Measurements from ENCODE around the gene SHCBP1L.

SHCBP1L gene

GRCh38 chr1:182886985-182887384 is 66.0 kb downstream of the SHCBP1L start:
- H3K9ac ChIP-seq (ENCODE audit: low read depth, low read length, poor library complexity) = no peak overlapping the region
- no peaks in the 10 kb centered on the region for H3K4me1 ChIP-seq (ENCODE audit: control insufficient read depth in 2 of 2, insufficient read depth in 1 of 2, low read depth in 1 of 2, low read length in 2 of 2)
- no peak for DNase-seq (ENCODE audit: low spot score)
- H3K23ac ChIP-seq (ENCODE audit: low read depth, low read length, poor library complexity) = no peak overlapping the region
- no peak overlapping the region for H2AFZ ChIP-seq (ENCODE audit: low read length)
- H3K9me3 ChIP-seq (replicated peaks in 1 of 2; ENCODE audit: control insufficient read depth in 2 of 2, insufficient read depth in 1 of 2, low read depth in 1 of 2, low read length in 2 of 2) = no peaks in the 10 kb centered on the region
- no peak overlapping the region for H3K4me2 ChIP-seq (ENCODE audit: insufficient read depth, low read length, poor library complexity, severe bottlenecking)
- H3K36me3 ChIP-seq (replicated peaks in 1 of 2; ENCODE audit: control insufficient read depth in 2 of 2, insufficient read depth in 2 of 2, low read length in 2 of 2) = peaks cover 37 to 75% of the 10 kb centered on the region in 2 donors
- H3K4me3 ChIP-seq (ENCODE audit: low read length in 2 of 2) = no peak overlapping the region
- no peak overlapping the region for H2BK120ac ChIP-seq (ENCODE audit: low read depth, low read length)
- H3K27ac ChIP-seq (replicated peaks; ENCODE audit: low read length) = no peak overlapping the region
- H3K14ac ChIP-seq (ENCODE audit: low read length) = no peak overlapping the region
- no peak overlapping the region for H2BK5ac ChIP-seq (ENCODE audit: low read length)
- no peak overlapping the region for H3K18ac ChIP-seq (ENCODE audit: low read length)
- no peaks in the 10 kb centered on the region for H3K79me1 ChIP-seq (ENCODE audit: low read depth, low read length)
- no peak overlapping the region for H3K4ac ChIP-seq (ENCODE audit: low read length)
- H2BK15ac ChIP-seq (ENCODE audit: low read length) = no peak overlapping the region
- no peak overlapping the region for H2BK12ac ChIP-seq (ENCODE audit: low read length)
- H2AK5ac ChIP-seq (ENCODE audit: low read depth, low read length) = no peak overlapping the region
- WGBS, 2 donors (ENCODE audit: extremely low coverage in 2 of 2, insufficient read length in 2 of 2, insufficient replicate concordance in 1 of 2) = no CpG with 5 or more reads among the region's 11 CpGs
- H3K27me3 ChIP-seq (ENCODE audit: control insufficient read depth in 3 of 3, insufficient read depth in 3 of 3, low read depth in 1 of 3, low read length in 3 of 3) = no peaks in the 10 kb centered on the region
- no peak overlapping the region for H4K91ac ChIP-seq (ENCODE audit: low read depth, low read length, poor library complexity)
- no peak overlapping the region for H4K8ac ChIP-seq (ENCODE audit: low read depth, low read length)

- no peak overlapping the region for H2BK120ac ChIP-seq (ENCODE audit: low read depth, low read length)
- peaks cover 42 to 89% of the 10 kb centered on the region in 2 donors for H3K36me3 ChIP-seq (replicated peaks in 1 of 2; ENCODE audit: control insufficient read depth in 2 of 2, insufficient read depth in 2 of 2, low read length in 2 of 2)
- H3K9me3 ChIP-seq (replicated peaks in 1 of 2; ENCODE audit: control insufficient read depth in 2 of 2, insufficient read depth in 1 of 2, low read depth in 1 of 2, low read length in 2 of 2) = no peaks in the 10 kb centered on the region
- no peak overlapping the region for H3K23ac ChIP-seq (ENCODE audit: low read depth, low read length, poor library complexity)
- H3K4me1 ChIP-seq (ENCODE audit: control insufficient read depth in 2 of 2, insufficient read depth in 1 of 2, low read depth in 1 of 2, low read length in 2 of 2) = no peaks in the 10 kb centered on the region
- no peak overlapping the region for H2BK12ac ChIP-seq (ENCODE audit: low read length)
- H2BK5ac ChIP-seq (ENCODE audit: low read length) = no peak overlapping the region
- H3K4me3 ChIP-seq (ENCODE audit: low read length in 2 of 2) = no peak overlapping the region
- no peak overlapping the region for H3K18ac ChIP-seq (ENCODE audit: low read length)
- no CpG with 5 or more reads among the region's 3 CpGs for WGBS, 2 donors (ENCODE audit: extremely low coverage in 2 of 2, insufficient read length in 2 of 2, insufficient replicate concordance in 1 of 2)
- no peaks in the 10 kb centered on the region for H3K27me3 ChIP-seq (ENCODE audit: control insufficient read depth in 3 of 3, insufficient read depth in 3 of 3, low read depth in 1 of 3, low read length in 3 of 3)
- H3K14ac ChIP-seq (ENCODE audit: low read length) = no peak overlapping the region
- no peak overlapping the region for H3K27ac ChIP-seq (replicated peaks; ENCODE audit: low read length)
- no peak overlapping the region for H3K4me2 ChIP-seq (ENCODE audit: insufficient read depth, low read length, poor library complexity, severe bottlenecking)
- H4K91ac ChIP-seq (ENCODE audit: low read depth, low read length, poor library complexity) = no peak overlapping the region
- no peak overlapping the region for H2AK5ac ChIP-seq (ENCODE audit: low read depth, low read length)
- no peak overlapping the region for H2AFZ ChIP-seq (ENCODE audit: low read length)
- H3K9ac ChIP-seq (ENCODE audit: low read depth, low read length, poor library complexity) = no peak overlapping the region
- H3K79me1 ChIP-seq (ENCODE audit: low read depth, low read length) = no peaks in the 10 kb centered on the region
- H2BK15ac ChIP-seq (ENCODE audit: low read length) = no peak overlapping the region
- H3K4ac ChIP-seq (ENCODE audit: low read length) = no peak overlapping the region
- DNase-seq (ENCODE audit: low spot score) = no peak
- no peak overlapping the region for H4K8ac ChIP-seq (ENCODE audit: low read depth, low read length)
Observed at GRCh38 chr1:182885591-182885990, 67.4 kb downstream of the SHCBP1L start.

- no peak overlapping the region for H2BK5ac ChIP-seq (ENCODE audit: low read length)
- peaks cover 42 to 96% of the 10 kb centered on the region in 2 donors for H3K36me3 ChIP-seq (replicated peaks in 1 of 2; ENCODE audit: control insufficient read depth in 2 of 2, insufficient read depth in 2 of 2, low read length in 2 of 2)
- H4K8ac ChIP-seq (ENCODE audit: low read depth, low read length) = no peak overlapping the region
- no peak overlapping the region for H4K91ac ChIP-seq (ENCODE audit: low read depth, low read length, poor library complexity)
- no peak overlapping the region for H2BK120ac ChIP-seq (ENCODE audit: low read depth, low read length)
- no peaks in the 10 kb centered on the region for H3K27me3 ChIP-seq (ENCODE audit: control insufficient read depth in 3 of 3, insufficient read depth in 3 of 3, low read depth in 1 of 3, low read length in 3 of 3)
- no peak overlapping the region for H2AFZ ChIP-seq (ENCODE audit: low read length)
- no peak overlapping the region for H3K18ac ChIP-seq (ENCODE audit: low read length)
- no peak overlapping the region for H3K23ac ChIP-seq (ENCODE audit: low read depth, low read length, poor library complexity)
- H3K4me1 ChIP-seq (ENCODE audit: control insufficient read depth in 2 of 2, insufficient read depth in 1 of 2, low read depth in 1 of 2, low read length in 2 of 2) = no peaks in the 10 kb centered on the region
- H3K9me3 ChIP-seq (replicated peaks in 1 of 2; ENCODE audit: control insufficient read depth in 2 of 2, insufficient read depth in 1 of 2, low read depth in 1 of 2, low read length in 2 of 2) = no peaks in the 10 kb centered on the region
- no peak overlapping the region for H3K4me3 ChIP-seq (ENCODE audit: low read length in 2 of 2)
- H2BK15ac ChIP-seq (ENCODE audit: low read length) = no peak overlapping the region
- no peak overlapping the region for H3K4me2 ChIP-seq (ENCODE audit: insufficient read depth, low read length, poor library complexity, severe bottlenecking)
- no peak overlapping the region for H3K27ac ChIP-seq (replicated peaks; ENCODE audit: low read length)
- no peak overlapping the region for H2BK12ac ChIP-seq (ENCODE audit: low read length)
- DNase-seq (ENCODE audit: low spot score) = no peak
- H3K9ac ChIP-seq (ENCODE audit: low read depth, low read length, poor library complexity) = no peak overlapping the region
- H2AK5ac ChIP-seq (ENCODE audit: low read depth, low read length) = no peak overlapping the region
- H3K4ac ChIP-seq (ENCODE audit: low read length) = no peak overlapping the region
- no peaks in the 10 kb centered on the region for H3K79me1 ChIP-seq (ENCODE audit: low read depth, low read length)
- no peak overlapping the region for H3K14ac ChIP-seq (ENCODE audit: low read length)
Observed at GRCh38 chr1:182884872-182885271, 68.1 kb downstream of the SHCBP1L start.

GRCh38 chr1:182877842-182878241 is 75.1 kb downstream of the SHCBP1L start:
- Histone ChIP-seq H2BK120ac (ENCODE audit: low read depth, low read length) (no peak overlapping the region), H3K4me3 (ENCODE audit: low read length in 2 of 2) (no peak overlapping the region), H3K27ac (replicated peaks; ENCODE audit: low read length) (no peak overlapping the region), H4K91ac (ENCODE audit: low read depth, low read length, poor library complexity) (no peak overlapping the region), H3K14ac (ENCODE audit: low read length) (no peak overlapping the region), H3K9ac (ENCODE audit: low read depth, low read length, poor library complexity) (no peak overlapping the region), H2BK12ac (ENCODE audit: low read length) (no peak overlapping the region), H3K4me2 (ENCODE audit: insufficient read depth, low read length, poor library complexity, severe bottlenecking) (no peak overlapping the region), H3K4ac (ENCODE audit: low read length) (no peak overlapping the region), H3K36me3 (replicated peaks in 1 of 2; ENCODE audit: control insufficient read depth in 2 of 2, insufficient read depth in 2 of 2, low read length in 2 of 2) (peaks cover 52 to 99% of the 10 kb centered on the region in 2 donors), H3K27me3 (ENCODE audit: control insufficient read depth in 3 of 3, insufficient read depth in 3 of 3, low read depth in 1 of 3, low read length in 3 of 3) (no peaks in the 10 kb centered on the region), H3K4me1 (ENCODE audit: control insufficient read depth in 2 of 2, insufficient read depth in 1 of 2, low read depth in 1 of 2, low read length in 2 of 2) (no peaks in the 10 kb centered on the region), H3K79me1 (ENCODE audit: low read depth, low read length) (no peaks in the 10 kb centered on the region), H2BK5ac (ENCODE audit: low read length) (no peak overlapping the region), H3K18ac (ENCODE audit: low read length) (no peak overlapping the region), H2AFZ (ENCODE audit: low read length) (no peak overlapping the region), H4K8ac (ENCODE audit: low read depth, low read length) (no peak overlapping the region), H3K23ac (ENCODE audit: low read depth, low read length, poor library complexity) (no peak overlapping the region), H2AK5ac (ENCODE audit: low read depth, low read length) (no peak overlapping the region), H2BK15ac (ENCODE audit: low read length) (no peak overlapping the region), H3K9me3 (replicated peaks in 1 of 2; ENCODE audit: control insufficient read depth in 2 of 2, insufficient read depth in 1 of 2, low read depth in 1 of 2, low read length in 2 of 2) (no peaks in the 10 kb centered on the region)
- no CpG with 5 or more reads among the region's 7 CpGs for WGBS, 2 donors (ENCODE audit: extremely low coverage in 2 of 2, insufficient read length in 2 of 2, insufficient replicate concordance in 1 of 2)
- no peak for DNase-seq (ENCODE audit: low spot score)
